Spleen (tissue), 11 donors: ENCODE data around the gene GBP3. TPM values are rescaled to one million over a fixed set of nuclear protein-coding genes. Genes with fewer than 3 reads are reported as not detected.

Source experiments
- DNase-seq: peaks from one replicate; pipeline ENCODE4 v3.0.0-alpha.2; 2020
- H3K27ac ChIP-seq, 8 donors: fragments of 200-600 bp; sonication (generic) in 7 of 8; 1 replicate in 4 of 8; 2 replicates in 4 of 8; pipeline versions ENCODE4 v1.5.0 to v1.8.0; 2016 to 2021; ENCODE audit warnings: inconsistent platforms in 4 of 8, mild to moderate bottlenecking in 4 of 8, moderate library complexity in 1 of 8
- H3K27me3 ChIP-seq, 7 donors: fragments of 200-600 bp; sonication (generic) in 6 of 7; replicated peaks in 1 of 7; 1 replicate in 4 of 7; 2 replicates in 3 of 7; pipeline versions ENCODE4 v1.5.0 to v1.8.0; 2016 to 2021; ENCODE audit warnings: inconsistent platforms in 3 of 7, mild to moderate bottlenecking in 1 of 7
- H3K36me3 ChIP-seq, 6 donors: fragments of 200-600 bp; sonication (generic) in 5 of 6; 1 replicate in 4 of 6; 2 replicates in 2 of 6; pipeline versions ENCODE4 v1.5.0 to v1.8.0; 2016 to 2021; ENCODE audit warnings: inconsistent platforms in 2 of 6
- H3K4me1 ChIP-seq, 6 donors: fragments of 200-600 bp; sonication (generic) in 5 of 6; 1 replicate in 3 of 6; 2 replicates in 3 of 6; pipeline versions ENCODE4 v1.5.0 to v1.8.0; 2016 to 2021; ENCODE audit warnings: inconsistent platforms in 3 of 6
- H3K4me3 ChIP-seq, 8 donors: fragments of 200-600 bp; sonication (generic) in 7 of 8; 1 replicate in 4 of 8; 2 replicates in 4 of 8; pipeline versions ENCODE4 v1.5.0 to v1.8.0; 2016 to 2021; ENCODE audit warnings: inconsistent platforms in 4 of 8, mild to moderate bottlenecking in 4 of 8, moderate library complexity in 2 of 8
- H3K9me3 ChIP-seq, 8 donors: fragments of 200-600 bp; sonication (generic) in 7 of 8; 1 replicate in 4 of 8; 2 replicates in 4 of 8; pipeline versions ENCODE4 v1.5.0 to v1.8.0; 2016 to 2021; ENCODE audit warnings: inconsistent platforms in 4 of 8
- POLR2A ChIP-seq, 3 donors: fragments of 450-650 bp; IDR thresholded peaks; one replicate each; pipeline ENCODE4 v1.5.1; 2017; ENCODE audit warnings: antibody characterized with exemption in 3 of 3, mild to moderate bottlenecking in 1 of 3
- POLR2AphosphoS5 ChIP-seq, 3 donors: sonication (generic); formaldehyde crosslinking; IDR thresholded peaks; one replicate each; pipeline ENCODE4 v1.5.1; 2017; ENCODE audit warnings: antibody characterized with exemption in 3 of 3
- WGBS, 5 donors: extraction: QIAGEN DNeasy Blood & Tissue Kit in 3 of 5; methylation state at CpG; one replicate each; pipeline versions ENCODE4 v1.1.5 to v1.1.7; 2013 to 2018; 5-methylcytosine and 5-hydroxymethylcytosine counted together
- intact Hi-C: fragments of 100-400 bp; cut with DNase I; formaldehyde crosslinking; loops from one replicate; pipeline ENCODE4 v1.15.0; 2023; ENCODE audit warnings: low total_unique reads
- polyA plus RNA-seq, 3 donors: library from polyadenylated mRNA; stranded (reverse); fragments of 200-250 nt; gene quantifications; one replicate each; pipeline ENCODE4 v1.2.1, GENCODE V29; 2013
- total RNA-seq, 7 donors: library from RNA; depleted of rRNA in 3 of 7; stranded (reverse); fragments of >200 nt in 3 of 7; fragmentation: NEBNext Ultra II Directional in 4 of 7; extraction: Animal tissue kit (Norgen Biotek cat#: 25700) in 4 of 7; gene quantifications; one replicate each; pipeline versions ENCODE4 v1.1.0 to v1.2.1, GENCODE V29; 2016 to 2021
- TF ChIP-seq, protein P1 (sequence below), 11 experiments: fragments of 200-600 bp in 7 of 11; fragments of 450-650 bp in 4 of 11; sonication (generic) in 4 of 11; IDR thresholded peaks in 8 of 11; conservative IDR thresholded peaks in 3 of 11; 1 replicate in 7 of 11; 2 replicates in 4 of 11; pipeline versions ENCODE4 v1.4.0 to v1.8.0; 2016 to 2021; ENCODE audit warnings: antibody characterized with exemption in 11 of 11, inconsistent platforms in 4 of 11, mild to moderate bottlenecking in 1 of 11
- donor health status: healthy with polysubstance abuse.
- donor health status: DM: no; HTN: no; CAD: no; lungs with moderate emphysema.
- donor health status: DM: no; HTN: no; CAD: no.
- donor health status: Bipolar disorder and iron deficiency.
- donor health status: healthy.
- donor health status: DM: no; HTN: no; CAD: no.
- donor health status: DM: yes; HTN: yes; CAD: no.

Gene GBP3
- total and polyA plus RNA-seq, 10 donors, result 7.3 to 54.7 (median 26.6) TPM

- Histone ChIP-seq H3K36me3 (peaks cover 0 to 16% (median 0%) of the 10 kb centered on the region in 6 donors), H3K9me3 (peaks cover 0 to 19% (median 10%) of the 10 kb centered on the region in 8 donors), H3K4me3 (no peak overlapping the region), H3K27me3 (no peaks in the 10 kb centered on the region), H3K27ac (no peak overlapping the region), H3K4me1 (no peaks in the 10 kb centered on the region)
- WGBS, 5 donors, result 94 to 100% (median 98%) methylated on average over 6 to 7 of the region's 7 CpGs
- intact Hi-C loops, result no loop called here
- TF ChIP-seq POLR2AphosphoS5 (IDR thresholded peaks at IDR 0.05), result no peak
- TF ChIP-seq, protein P1, sequence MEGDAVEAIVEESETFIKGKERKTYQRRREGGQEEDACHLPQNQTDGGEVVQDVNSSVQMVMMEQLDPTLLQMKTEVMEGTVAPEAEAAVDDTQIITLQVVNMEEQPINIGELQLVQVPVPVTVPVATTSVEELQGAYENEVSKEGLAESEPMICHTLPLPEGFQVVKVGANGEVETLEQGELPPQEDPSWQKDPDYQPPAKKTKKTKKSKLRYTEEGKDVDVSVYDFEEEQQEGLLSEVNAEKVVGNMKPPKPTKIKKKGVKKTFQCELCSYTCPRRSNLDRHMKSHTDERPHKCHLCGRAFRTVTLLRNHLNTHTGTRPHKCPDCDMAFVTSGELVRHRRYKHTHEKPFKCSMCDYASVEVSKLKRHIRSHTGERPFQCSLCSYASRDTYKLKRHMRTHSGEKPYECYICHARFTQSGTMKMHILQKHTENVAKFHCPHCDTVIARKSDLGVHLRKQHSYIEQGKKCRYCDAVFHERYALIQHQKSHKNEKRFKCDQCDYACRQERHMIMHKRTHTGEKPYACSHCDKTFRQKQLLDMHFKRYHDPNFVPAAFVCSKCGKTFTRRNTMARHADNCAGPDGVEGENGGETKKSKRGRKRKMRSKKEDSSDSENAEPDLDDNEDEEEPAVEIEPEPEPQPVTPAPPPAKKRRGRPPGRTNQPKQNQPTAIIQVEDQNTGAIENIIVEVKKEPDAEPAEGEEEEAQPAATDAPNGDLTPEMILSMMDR (IDR thresholded peaks at IDR 0.05 in 8 of 11, conservative IDR thresholded peaks at IDR 0.05 in 3 of 11), result no peak
- no peak for TF ChIP-seq POLR2A (IDR thresholded peaks at IDR 0.05)
- no peak for DNase-seq
These were observed 19.8 kb upstream of the GBP3 start for GRCh38 chr1:89042491-89042890.

DNA sequence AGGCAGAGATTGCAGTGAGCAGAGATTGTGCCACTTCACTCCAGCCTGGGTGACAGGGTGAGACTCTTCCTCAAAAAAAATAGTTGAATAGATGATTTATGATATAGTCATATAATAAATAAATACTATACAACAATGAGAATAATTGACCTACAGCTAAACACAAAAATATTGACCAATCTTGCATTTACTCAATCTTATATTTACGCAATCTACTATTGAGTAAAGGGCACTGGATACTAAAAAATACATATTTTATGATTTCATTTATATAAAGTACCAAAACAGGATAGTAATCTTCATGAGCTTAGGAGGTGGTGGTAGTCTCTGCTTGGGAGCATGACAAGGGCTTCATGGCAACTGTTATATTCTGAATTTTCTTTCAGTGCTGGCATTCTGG, 19.1 kb upstream of the GBP3 start:
- H3K4me1 ChIP-seq, result peaks cover 0 to 7% (median 0%) of the 10 kb centered on the region in 6 donors
- H3K9me3 ChIP-seq, result peaks cover 0 to 19% (median 10%) of the 10 kb centered on the region in 8 donors
- peaks cover 0 to 14% (median 0%) of the 10 kb centered on the region in 6 donors for H3K36me3 ChIP-seq
- no peak overlapping the region for H3K27ac ChIP-seq
- 84 to 98% (median 95%) methylated on average over 1 of the region's 1 CpG for WGBS, 5 donors
- no peak for DNase-seq
- TF ChIP-seq, protein P1 (IDR thresholded peaks at IDR 0.05 in 8 of 11, conservative IDR thresholded peaks at IDR 0.05 in 3 of 11), result no peak
- TF ChIP-seq POLR2AphosphoS5 (IDR thresholded peaks at IDR 0.05) (no peak), POLR2A (IDR thresholded peaks at IDR 0.05) (no peak)
- H3K4me3 ChIP-seq, result no peak overlapping the region
- H3K27me3 ChIP-seq, result no peaks in the 10 kb centered on the region
- intact Hi-C loops, result no loop called here

- H3K27ac ChIP-seq, result no peak overlapping the region
- TF ChIP-seq POLR2AphosphoS5 (IDR thresholded peaks at IDR 0.05), result no peak
- no peak for DNase-seq
These were observed 18.5 kb upstream of the GBP3 start for GRCh38 chr1:89041119-89041641.

GRCh38 chr1:89040315-89040626, 17.6 kb upstream of the GBP3 start:
- peaks cover 0 to 7% (median 0%) of the 10 kb centered on the region in 6 donors for H3K4me1 ChIP-seq
- no peak for DNase-seq
- H3K27ac ChIP-seq, result no peak overlapping the region
- peaks cover 0 to 14% (median 0%) of the 10 kb centered on the region in 6 donors for H3K36me3 ChIP-seq
- no peak overlapping the region for H3K4me3 ChIP-seq
- 79 to 100% (median 93%) methylated on average over 1 of the region's 1 CpG for WGBS, 5 donors
- intact Hi-C loops, result no loop called here
- H3K9me3 ChIP-seq, result peaks cover 0 to 19% (median 10%) of the 10 kb centered on the region in 8 donors
- TF ChIP-seq, protein P1 (IDR thresholded peaks at IDR 0.05 in 8 of 11, conservative IDR thresholded peaks at IDR 0.05 in 3 of 11), result no peak
- TF ChIP-seq POLR2A (IDR thresholded peaks at IDR 0.05) (no peak), POLR2AphosphoS5 (IDR thresholded peaks at IDR 0.05) (no peak)
- no peaks in the 10 kb centered on the region for H3K27me3 ChIP-seq

More at GRCh38 chr1:89041119-89041641, 18.5 kb upstream of the GBP3 start:
- intact Hi-C loops, result no loop called here
- Histone ChIP-seq H3K9me3 (peaks cover 0 to 19% (median 10%) of the 10 kb centered on the region in 8 donors), H3K4me1 (peaks cover 0 to 7% (median 0%) of the 10 kb centered on the region in 6 donors), H3K36me3 (peaks cover 0 to 14% (median 0%) of the 10 kb centered on the region in 6 donors), H3K27me3 (no peaks in the 10 kb centered on the region), H3K4me3 (no peak overlapping the region)
- WGBS, 5 donors, result 57 to 76% (median 66%) methylated on average over 3 of the region's 3 CpGs
